Raji (cell line): ENCODE measurements around the gene FEN1.

ENCODE experiments used
- POLR2A ChIP-seq: IDR thresholded peaks from 2 replicates; pipeline ENCODE4 v1.6.1; 2011; ENCODE audit warnings: low read depth, low read length, control low read depth; ENCODE audit not compliant: insufficient read depth

Gene FEN1

DNA sequence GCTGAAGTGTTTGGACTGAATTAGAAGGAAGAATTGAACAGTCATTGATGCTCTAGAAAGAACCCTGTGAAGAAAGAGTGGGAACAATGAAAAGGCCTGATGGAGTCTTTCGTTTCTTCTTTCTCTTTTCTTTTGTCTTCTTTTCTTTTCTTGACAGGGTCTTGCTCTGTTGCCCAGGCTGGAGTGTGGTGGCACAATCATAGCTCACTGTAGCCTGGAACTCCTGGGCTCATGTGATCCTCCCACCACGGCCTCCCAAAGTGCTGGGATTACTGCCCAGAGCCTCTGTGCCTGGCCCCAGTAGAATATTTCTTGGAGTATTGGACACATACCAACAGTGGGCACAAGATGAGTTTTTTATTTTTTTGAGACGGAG lies 1.1 kb downstream of the FEN1 start:
- no peak for TF ChIP-seq POLR2A

- no peak for TF ChIP-seq POLR2A
Observed at GRCh38 chr11:61794579-61794978, 1.9 kb downstream of the FEN1 start.

DNA sequence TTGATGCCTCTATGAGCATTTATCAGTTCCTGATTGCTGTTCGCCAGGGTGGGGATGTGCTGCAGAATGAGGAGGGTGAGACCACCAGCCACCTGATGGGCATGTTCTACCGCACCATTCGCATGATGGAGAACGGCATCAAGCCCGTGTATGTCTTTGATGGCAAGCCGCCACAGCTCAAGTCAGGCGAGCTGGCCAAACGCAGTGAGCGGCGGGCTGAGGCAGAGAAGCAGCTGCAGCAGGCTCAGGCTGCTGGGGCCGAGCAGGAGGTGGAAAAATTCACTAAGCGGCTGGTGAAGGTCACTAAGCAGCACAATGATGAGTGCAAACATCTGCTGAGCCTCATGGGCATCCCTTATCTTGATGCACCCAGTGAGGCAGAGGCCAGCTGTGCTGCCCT lies 2.7 kb downstream of the FEN1 start:
- no peak for TF ChIP-seq POLR2A

DNA sequence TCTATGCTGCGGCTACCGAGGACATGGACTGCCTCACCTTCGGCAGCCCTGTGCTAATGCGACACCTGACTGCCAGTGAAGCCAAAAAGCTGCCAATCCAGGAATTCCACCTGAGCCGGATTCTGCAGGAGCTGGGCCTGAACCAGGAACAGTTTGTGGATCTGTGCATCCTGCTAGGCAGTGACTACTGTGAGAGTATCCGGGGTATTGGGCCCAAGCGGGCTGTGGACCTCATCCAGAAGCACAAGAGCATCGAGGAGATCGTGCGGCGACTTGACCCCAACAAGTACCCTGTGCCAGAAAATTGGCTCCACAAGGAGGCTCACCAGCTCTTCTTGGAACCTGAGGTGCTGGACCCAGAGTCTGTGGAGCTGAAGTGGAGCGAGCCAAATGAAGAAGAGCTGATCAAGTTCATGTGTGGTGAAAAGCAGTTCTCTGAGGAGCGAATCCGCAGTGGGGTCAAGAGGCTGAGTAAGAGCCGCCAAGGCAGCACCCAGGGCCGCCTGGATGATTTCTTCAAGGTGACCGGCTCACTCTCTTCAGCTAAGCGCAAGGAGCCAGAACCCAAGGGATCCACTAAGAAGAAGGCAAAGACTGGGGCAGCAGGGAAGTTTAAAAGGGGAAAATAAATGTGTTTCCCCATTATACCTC lies 3.3 kb downstream of the FEN1 start:
- no peak for TF ChIP-seq POLR2A

DNA sequence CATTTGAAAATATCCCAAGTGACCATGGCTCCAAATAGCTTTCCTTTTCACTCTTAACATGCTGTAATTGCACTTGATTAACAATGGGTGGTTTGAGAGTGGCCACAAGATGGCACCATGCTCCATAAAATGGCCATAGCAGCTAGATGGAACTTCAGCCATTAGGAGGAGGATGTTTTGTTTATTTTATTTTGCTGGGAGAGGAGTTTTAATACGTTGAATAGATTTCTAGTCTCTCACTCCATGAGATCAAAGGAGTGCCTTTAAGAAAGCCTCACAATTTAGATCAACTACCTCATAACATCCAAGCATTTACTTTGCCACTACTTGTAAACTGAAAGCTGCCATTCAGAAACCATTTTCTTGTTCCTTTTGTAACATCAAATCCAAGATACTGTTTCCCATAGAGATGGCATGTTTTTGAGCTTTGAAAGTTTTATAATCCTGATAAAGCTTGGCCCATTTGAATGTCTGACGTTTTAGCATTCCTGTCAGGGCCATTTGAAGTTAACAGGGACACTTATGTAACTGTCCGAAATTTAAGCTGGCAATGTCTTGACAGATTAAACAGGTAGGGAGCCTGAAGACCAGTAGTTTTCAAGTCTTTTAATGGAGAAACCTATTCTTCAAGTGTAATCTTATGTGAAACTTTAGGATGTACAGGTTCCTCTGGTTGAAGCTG lies 4.7 kb downstream of the FEN1 start:
- TF ChIP-seq POLR2A, result no peak

GRCh38 chr11:61799665-61800284 lies 7.1 kb downstream of the FEN1 start:
- TF ChIP-seq POLR2A, result no peak

- no peak for TF ChIP-seq POLR2A
Observed at GRCh38 chr11:61800331-61801281, 7.9 kb downstream of the FEN1 start.

DNA sequence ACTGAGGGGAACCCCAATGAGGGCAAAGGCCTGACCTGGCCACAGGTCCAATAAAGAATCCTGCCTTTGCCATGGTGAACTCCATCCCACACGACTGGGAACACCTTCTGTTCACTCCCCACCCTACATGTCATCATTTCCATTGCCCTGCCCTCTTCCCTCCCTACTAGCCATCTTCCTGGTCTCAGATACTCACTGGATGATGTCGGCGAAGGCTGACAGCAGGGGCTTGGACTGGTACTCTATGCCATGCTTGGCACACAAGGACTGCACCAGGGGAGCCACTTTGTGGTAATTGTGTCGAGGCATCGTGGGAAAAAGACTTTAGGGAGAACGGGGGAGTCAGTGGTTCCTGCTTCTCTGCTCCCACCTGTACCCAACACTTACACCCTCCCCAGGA lies 9.9 kb downstream of the FEN1 start:
- no peak for TF ChIP-seq POLR2A

DNA sequence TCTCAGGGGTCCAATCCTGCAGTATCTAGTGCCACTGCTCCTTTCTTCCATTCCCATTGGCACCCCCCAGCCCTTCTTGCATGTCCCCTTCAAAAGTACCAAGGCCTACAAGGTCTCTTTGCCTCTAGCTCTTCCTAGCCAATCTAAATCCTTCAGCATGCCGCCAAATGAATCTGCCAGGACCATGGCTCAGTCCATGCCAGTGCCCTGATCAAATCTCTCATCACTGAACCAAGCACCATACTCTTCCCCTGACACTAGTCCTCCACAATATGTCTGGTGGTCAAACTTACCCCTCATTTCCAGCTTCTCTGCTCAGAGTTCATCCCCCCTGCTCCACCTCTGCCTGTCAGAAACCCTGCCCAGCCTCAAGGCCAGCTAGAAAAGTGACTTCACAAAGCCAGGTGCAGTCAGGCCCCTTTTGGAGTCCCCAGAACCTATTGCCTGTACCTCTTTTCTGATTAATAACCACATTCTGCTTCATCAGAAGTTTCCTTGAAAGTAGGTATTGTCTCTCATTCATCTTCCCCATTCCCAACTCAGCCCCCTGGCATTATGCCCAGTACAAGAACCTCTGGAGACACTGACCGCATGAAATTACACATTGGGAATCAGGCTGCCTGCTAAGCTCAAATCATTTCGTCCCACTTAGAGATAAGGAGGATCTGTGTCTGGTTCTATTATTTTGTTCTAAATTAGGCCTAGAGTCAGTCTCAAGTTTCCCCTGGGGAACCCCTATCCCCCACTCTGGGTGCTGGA lies 11.4 kb downstream of the FEN1 start:
- TF ChIP-seq POLR2A, result no peak

- TF ChIP-seq POLR2A, result no peak
Observed at GRCh38 chr11:61805146-61805545, 12.4 kb downstream of the FEN1 start.

DNA sequence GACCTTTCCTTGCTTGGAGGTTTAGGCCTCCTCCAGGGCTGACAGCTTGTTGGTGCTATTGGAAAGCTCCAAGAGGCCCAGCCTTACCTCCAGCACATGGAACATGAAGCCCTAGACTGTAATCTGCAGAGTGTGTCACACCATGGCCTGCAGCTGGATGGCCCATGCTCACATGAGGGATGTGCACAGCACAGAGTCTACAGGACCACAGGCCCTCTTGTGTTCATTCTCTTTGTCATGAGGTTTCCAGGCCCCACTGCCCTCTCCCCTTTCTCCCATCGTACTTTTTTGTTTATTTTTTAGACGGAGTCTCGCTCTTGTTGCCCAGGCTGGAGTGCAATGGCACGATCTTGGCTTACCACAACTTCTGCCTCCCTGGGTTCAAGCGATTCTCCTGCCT lies 14.1 kb downstream of the FEN1 start:
- no peak for TF ChIP-seq POLR2A

DNA sequence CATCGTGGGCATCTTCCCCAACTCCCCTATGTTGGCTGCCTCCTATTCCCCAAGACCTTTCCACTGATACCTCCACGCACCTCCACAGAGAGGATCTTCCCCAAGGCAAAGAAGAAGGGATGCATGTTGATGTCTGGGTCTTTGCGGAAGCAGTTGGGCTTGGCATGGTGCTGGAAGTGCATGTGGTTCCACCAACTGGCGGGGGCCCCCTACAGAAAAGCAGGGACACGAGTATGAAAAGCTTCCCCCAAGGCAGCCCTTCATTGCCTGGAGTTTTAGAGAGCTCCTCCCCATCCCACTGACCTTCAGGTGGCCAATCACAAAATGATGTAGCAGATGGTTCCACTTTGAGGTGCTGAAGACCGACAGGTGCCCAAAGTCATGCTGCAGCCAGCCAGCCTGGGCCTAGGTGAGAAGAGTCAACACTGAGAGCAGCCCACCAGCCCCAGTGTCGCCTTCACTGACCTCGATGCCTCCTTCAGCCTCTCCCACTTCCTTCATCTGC lies 18.0 kb downstream of the FEN1 start:
- TF ChIP-seq POLR2A, result no peak

DNA sequence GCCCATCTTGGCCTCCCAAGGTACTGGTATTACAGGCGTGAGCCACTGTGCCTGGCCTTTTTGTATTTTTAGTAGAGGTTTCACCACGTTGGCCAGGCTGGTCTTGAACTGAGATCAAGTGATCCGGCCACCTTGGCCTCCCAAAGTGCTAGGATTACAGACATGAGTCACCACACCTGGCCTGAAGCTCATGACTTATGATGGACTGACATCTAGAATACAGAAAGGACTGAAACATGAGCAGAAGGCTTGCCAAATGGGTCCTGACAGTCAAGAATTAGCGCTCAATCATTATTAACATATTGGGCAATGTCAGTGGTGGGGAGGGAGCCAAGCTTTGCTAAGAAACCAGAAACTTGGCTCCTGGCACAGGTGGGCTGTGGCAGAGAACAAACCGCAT lies 19.1 kb downstream of the FEN1 start:
- TF ChIP-seq POLR2A, result no peak

- no peak for TF ChIP-seq POLR2A
Observed at GRCh38 chr11:61812736-61813411, 20.2 kb downstream of the FEN1 start.
